ENCODE measurements around the gene TXNDC2.
"Not testable (repeated sequence)": the region's sequence is repeated elsewhere in the genome, so short reads cannot be mapped to it uniquely, and the experiment has no call there.

TXNDC2 gene

DNA sequence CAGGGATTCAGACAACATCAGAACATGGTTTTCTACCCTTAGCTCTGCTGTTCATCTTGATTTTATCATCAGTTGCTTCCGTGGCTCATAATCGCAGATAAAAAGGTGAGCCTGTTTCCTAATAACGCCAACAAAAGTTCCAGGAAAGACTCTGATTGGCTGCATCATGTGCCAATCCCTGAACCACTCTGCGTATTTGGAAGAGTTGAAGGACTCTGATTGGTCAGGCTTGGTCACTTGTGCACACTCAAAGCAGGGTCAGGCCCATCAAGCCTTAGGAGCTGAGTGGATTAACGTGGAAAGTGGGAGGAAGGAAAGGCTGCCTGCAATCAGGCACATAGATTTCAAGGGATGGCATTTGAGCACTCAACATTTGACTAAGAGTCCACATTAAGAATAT lies 11.4 kb downstream of the TXNDC2 start:
- Histone ChIP-seq H3K4me1 (ENCODE audit: control insufficient read depth, insufficient read depth, low read length) (no peaks in the 10 kb centered on the region), H3K9me3 (ENCODE audit: control insufficient read depth, low read length) (no peaks in the 10 kb centered on the region), H3K4me3 (ENCODE audit: low read length) (no peak overlapping the region), H3K9ac (ENCODE audit: low read length) (no peak overlapping the region), H3K36me3 (ENCODE audit: control insufficient read depth, insufficient read depth, low read length) (no peaks in the 10 kb centered on the region), H3K27me3 (ENCODE audit: control insufficient read depth, insufficient read depth, low read length) (no peaks in the 10 kb centered on the region)

DNA sequence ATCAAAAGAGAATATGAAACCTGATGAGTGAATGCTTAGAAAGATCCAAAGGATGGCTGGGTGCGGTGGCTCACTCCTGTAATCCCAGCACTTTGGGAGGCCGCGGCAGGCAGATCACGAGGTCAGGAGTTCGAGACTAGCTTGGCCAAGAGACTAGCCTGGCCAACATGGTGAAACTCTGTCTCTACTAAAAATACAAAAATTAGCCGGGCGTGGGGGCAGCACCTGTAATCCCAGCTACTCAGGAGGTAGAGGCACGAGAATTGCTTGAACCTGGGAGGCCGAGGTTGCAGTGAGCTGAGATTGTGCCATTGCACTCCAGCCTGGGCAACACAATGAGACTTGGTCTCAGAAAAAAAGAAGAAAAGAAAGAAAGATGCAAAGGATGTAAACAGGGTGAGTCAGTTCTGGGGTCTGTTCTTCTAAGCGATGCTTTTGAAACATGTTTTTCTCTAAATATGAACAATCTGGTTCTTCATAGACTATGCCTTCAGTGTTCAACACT lies 12.1 kb downstream of the TXNDC2 start:
- H3K27me3 ChIP-seq (ENCODE audit: control insufficient read depth, insufficient read depth, low read length); H3K4me3 ChIP-seq (ENCODE audit: low read length); H3K4me1 ChIP-seq (ENCODE audit: control insufficient read depth, insufficient read depth, low read length); H3K9ac ChIP-seq (ENCODE audit: low read length); H3K36me3 ChIP-seq (ENCODE audit: control insufficient read depth, insufficient read depth, low read length); H3K9me3 ChIP-seq (ENCODE audit: control insufficient read depth, low read length): not testable (repeated sequence)

DNA sequence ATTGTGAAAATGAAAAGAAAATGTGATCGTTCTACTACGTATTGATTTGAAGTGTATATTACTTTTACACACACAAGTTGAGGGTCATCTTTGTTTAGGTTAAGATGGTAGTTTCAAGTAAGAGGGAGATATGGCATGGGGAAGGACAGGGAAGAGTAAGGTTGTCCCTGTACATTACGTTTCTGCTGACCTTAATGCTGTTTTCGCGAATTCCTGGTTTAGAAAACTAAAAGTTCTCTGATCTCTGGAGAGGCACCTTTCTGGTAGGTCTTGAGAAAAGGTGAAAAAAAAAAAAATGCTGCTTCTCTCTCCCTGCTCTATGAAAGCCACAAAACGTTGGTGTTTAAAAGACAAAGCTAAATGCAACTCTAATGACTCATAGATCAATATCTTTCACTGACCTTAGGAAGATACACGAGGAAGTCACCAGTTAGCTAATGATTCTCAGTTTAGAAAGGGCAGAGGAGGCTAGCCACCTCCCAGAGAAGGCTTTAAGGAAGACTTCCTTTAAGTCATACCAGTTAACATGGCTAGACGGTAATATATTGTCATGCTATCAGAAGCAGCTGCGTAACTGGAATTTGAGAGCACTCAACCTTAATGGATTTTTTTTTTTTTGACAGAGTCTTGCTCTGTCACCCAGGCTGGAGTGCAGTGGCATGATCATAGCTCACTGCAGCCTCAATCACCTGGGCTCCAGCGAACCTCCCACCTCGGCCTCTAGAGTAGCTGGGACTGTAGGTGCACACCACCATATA lies 13.2 kb downstream of the TXNDC2 start:
- no peaks in the 10 kb centered on the region for H3K27me3 ChIP-seq (ENCODE audit: control insufficient read depth, insufficient read depth, low read length)
- H3K36me3 ChIP-seq (ENCODE audit: control insufficient read depth, insufficient read depth, low read length) = no peaks in the 10 kb centered on the region

DNA sequence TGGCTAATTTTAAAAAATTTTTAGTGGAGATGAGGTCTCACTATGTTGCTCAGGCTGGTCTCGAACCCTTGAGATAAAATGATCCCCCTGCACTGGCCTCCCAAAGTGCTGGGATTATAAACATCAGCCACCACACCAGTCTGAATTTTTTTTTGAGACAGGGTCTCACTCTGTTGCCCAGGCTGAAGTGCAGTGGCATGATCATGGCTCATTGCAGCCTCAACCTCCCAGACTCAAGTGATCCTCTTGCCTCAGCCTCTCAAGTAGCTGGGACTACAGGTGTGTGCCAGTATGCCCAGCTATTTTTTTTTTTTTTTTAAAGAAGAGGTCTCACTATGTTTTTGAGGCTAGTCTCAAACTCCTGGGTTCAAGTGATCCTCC lies 13.8 kb downstream of the TXNDC2 start:
- H3K4me3 ChIP-seq (ENCODE audit: low read length); H3K27me3 ChIP-seq (ENCODE audit: control insufficient read depth, insufficient read depth, low read length); H3K4me1 ChIP-seq (ENCODE audit: control insufficient read depth, insufficient read depth, low read length); H3K36me3 ChIP-seq (ENCODE audit: control insufficient read depth, insufficient read depth, low read length); H3K9ac ChIP-seq (ENCODE audit: low read length); H3K9me3 ChIP-seq (ENCODE audit: control insufficient read depth, low read length): not testable (repeated sequence)

More for the DNA sequence above, 13.2 kb downstream of the TXNDC2 start:
- Histone ChIP-seq H3K9me3 (ENCODE audit: control insufficient read depth, low read length) (no peaks in the 10 kb centered on the region), H3K4me3 (ENCODE audit: low read length) (no peak overlapping the region), H3K9ac (ENCODE audit: low read length) (no peak overlapping the region), H3K4me1 (ENCODE audit: control insufficient read depth, insufficient read depth, low read length) (no peaks in the 10 kb centered on the region)

DNA sequence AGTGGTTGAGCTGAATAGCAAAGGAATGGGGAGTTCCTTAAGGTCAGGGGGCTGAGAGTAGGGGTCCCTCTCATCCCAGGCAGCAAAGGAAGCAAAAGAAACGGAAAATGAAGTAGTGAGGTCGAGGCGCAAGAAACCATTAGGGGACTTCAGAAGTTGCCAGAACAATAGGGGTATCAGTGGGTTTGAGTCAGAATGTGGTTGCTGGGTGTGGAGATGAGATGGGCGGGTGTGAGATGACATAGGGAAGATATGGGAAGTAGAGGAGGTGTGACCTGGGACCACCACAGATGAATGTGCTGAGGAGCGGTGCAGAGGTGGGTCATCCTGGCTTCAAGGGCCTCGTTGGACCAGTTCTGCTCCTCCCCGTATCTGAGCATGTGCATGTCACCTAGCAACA lies 14.9 kb downstream of the TXNDC2 start:
- Histone ChIP-seq H3K4me3 (ENCODE audit: low read length) (no peak overlapping the region), H3K4me1 (ENCODE audit: control insufficient read depth, insufficient read depth, low read length) (no peaks in the 10 kb centered on the region), H3K9me3 (ENCODE audit: control insufficient read depth, low read length) (no peaks in the 10 kb centered on the region), H3K36me3 (ENCODE audit: control insufficient read depth, insufficient read depth, low read length) (no peaks in the 10 kb centered on the region), H3K27me3 (ENCODE audit: control insufficient read depth, insufficient read depth, low read length) (no peaks in the 10 kb centered on the region), H3K9ac (ENCODE audit: low read length) (no peak overlapping the region)

DNA sequence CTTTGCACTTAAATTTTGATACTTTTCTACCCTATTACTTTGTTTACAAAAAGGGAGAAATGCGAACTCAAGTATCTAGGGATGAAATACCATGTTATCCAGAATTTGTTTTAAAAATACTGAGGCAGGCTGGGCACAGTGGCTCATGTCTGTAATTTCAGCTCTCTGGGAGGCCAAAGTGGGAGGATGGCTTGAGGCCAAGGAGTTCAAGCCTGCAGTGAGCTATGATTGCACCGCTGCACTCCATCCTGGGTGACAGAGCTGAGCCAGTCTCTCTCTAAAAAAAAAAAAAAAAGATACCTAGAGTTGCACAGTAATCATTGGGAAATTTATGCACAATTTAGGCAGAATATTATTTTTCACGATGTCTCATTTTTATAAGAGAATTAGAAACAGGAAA lies 15.6 kb downstream of the TXNDC2 start:
- Histone ChIP-seq H3K9me3 (ENCODE audit: control insufficient read depth, low read length) (no peaks in the 10 kb centered on the region), H3K4me3 (ENCODE audit: low read length) (no peak overlapping the region), H3K9ac (ENCODE audit: low read length) (no peak overlapping the region), H3K27me3 (ENCODE audit: control insufficient read depth, insufficient read depth, low read length) (no peaks in the 10 kb centered on the region), H3K4me1 (ENCODE audit: control insufficient read depth, insufficient read depth, low read length) (no peaks in the 10 kb centered on the region), H3K36me3 (ENCODE audit: control insufficient read depth, insufficient read depth, low read length) (no peaks in the 10 kb centered on the region)

DNA sequence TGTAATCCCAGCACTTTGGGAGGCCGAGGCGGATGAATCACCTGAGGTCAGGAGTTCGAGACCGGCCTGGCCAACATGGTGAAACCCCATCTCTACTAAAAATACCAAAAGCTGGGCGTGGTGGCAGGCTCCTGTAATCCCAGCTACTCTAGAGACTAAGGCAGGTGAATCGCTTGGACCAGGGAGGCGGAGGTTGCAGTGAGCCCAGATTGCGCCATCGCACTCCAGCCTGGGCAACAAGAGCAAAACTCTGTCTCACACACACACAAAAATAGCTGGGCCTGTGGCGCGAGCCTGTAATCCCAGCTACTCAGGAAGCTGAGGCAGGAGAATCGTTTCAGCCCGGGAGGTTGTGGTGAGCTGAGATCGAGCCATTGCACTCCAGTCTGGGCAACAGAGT lies 16.5 kb downstream of the TXNDC2 start:
- not testable (repeated sequence) for H3K4me3 ChIP-seq (ENCODE audit: low read length); H3K36me3 ChIP-seq (ENCODE audit: control insufficient read depth, insufficient read depth, low read length); H3K9me3 ChIP-seq (ENCODE audit: control insufficient read depth, low read length); H3K27me3 ChIP-seq (ENCODE audit: control insufficient read depth, insufficient read depth, low read length); H3K4me1 ChIP-seq (ENCODE audit: control insufficient read depth, insufficient read depth, low read length); H3K9ac ChIP-seq (ENCODE audit: low read length)

DNA sequence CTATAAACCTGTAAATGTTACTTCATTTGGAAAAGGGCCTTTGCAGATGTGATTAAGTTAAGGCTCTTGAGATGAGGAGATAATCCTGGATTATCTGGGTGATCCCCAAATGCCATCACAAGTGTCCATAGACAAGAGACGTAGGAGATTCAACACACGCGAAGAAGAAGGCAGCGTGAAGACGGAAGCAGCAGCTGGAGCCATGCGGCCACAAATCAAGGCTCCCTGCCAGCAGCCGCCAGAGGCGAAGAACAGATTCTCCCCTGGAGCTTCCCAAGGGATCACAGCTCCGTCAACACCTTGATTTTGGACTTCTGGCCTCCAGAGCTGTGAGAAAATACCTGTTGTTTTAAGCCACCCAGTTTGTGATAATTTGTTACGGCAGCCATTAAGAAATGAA lies 17.1 kb downstream of the TXNDC2 start:
- Histone ChIP-seq H3K36me3 (ENCODE audit: control insufficient read depth, insufficient read depth, low read length) (no peaks in the 10 kb centered on the region), H3K4me3 (ENCODE audit: low read length) (no peak overlapping the region), H3K9ac (ENCODE audit: low read length) (no peak overlapping the region), H3K27me3 (ENCODE audit: control insufficient read depth, insufficient read depth, low read length) (no peaks in the 10 kb centered on the region), H3K4me1 (ENCODE audit: control insufficient read depth, insufficient read depth, low read length) (no peaks in the 10 kb centered on the region), H3K9me3 (ENCODE audit: control insufficient read depth, low read length) (no peaks in the 10 kb centered on the region)

DNA sequence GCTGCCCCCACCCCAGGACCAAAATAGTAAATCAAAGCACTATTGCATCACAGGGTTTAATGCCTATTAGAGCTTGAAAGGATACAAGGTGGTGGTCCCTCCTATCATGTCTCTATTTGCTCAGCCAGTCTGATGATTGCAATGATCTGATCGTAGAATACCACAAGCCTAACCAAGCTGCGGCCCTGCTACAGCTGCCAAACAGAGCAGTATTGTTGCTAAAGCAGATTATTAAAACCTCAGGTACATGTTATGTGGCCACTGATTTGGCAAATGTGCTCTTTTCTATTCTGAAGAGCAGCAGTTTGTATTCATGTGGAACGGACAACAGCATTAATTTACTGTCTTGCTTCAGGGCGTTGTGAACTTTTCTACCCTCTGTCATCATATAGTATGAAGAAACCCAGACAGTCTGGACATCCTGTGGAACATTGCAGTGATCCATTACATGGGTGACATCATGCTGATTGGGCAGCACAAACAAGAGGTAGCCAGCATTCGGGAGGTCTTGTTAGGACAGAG lies 19.7 kb downstream of the TXNDC2 start:
- no peak overlapping the region for H3K9ac ChIP-seq (ENCODE audit: low read length)
- H3K4me3 ChIP-seq (ENCODE audit: low read length) = no peak overlapping the region
- no peaks in the 10 kb centered on the region for H3K36me3 ChIP-seq (ENCODE audit: control insufficient read depth, insufficient read depth, low read length)
- no peaks in the 10 kb centered on the region for H3K9me3 ChIP-seq (ENCODE audit: control insufficient read depth, low read length)
- H3K4me1 ChIP-seq (ENCODE audit: control insufficient read depth, insufficient read depth, low read length) = no peaks in the 10 kb centered on the region
- H3K27me3 ChIP-seq (ENCODE audit: control insufficient read depth, insufficient read depth, low read length) = no peaks in the 10 kb centered on the region

DNA sequence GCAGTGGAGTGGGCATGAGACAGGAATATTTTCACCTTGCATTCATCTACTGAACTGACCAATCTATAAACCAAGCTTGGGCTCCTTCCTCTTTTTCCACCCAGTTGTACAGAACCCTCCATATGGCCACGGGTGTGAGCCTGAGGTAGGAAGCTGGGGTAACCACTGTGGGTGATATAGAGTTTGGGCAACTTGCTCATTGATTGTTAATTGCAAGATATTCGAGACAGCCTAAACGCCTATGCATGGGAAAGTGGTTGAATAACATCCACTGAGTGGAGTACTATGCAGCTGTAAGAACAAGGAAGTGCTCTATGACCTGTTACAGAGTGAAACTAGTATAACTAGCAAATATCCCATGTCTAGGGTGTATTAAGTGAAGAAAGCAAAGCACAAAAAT lies 20.7 kb downstream of the TXNDC2 start:
- Histone ChIP-seq H3K4me1 (ENCODE audit: control insufficient read depth, insufficient read depth, low read length) (no peaks in the 10 kb centered on the region), H3K27me3 (ENCODE audit: control insufficient read depth, insufficient read depth, low read length) (no peaks in the 10 kb centered on the region), H3K36me3 (ENCODE audit: control insufficient read depth, insufficient read depth, low read length) (no peaks in the 10 kb centered on the region), H3K9me3 (ENCODE audit: control insufficient read depth, low read length) (no peaks in the 10 kb centered on the region), H3K9ac (ENCODE audit: low read length) (no peak overlapping the region), H3K4me3 (ENCODE audit: low read length) (no peak overlapping the region)

DNA sequence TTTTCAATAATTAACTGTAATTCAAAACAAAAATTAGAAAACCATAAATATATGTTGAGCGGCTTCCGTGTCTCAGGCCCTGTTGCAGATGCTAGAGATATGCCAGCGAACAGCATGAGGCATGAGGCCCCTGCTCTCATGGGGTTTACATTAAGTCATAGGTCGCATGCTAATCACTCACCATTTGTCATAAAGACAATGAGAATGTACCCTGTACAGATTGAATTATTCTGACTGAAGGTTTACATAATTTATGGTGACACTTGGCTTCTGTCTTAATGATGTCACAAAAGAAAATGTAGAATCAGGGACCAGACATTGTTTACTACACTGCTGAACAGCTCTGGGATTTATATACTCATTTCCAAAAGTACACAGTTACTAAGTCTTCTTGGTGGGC lies 22.1 kb downstream of the TXNDC2 start:
- no peak overlapping the region for H3K4me3 ChIP-seq (ENCODE audit: low read length)
- H3K36me3 ChIP-seq (ENCODE audit: control insufficient read depth, insufficient read depth, low read length) = no peaks in the 10 kb centered on the region
- H3K27me3 ChIP-seq (ENCODE audit: control insufficient read depth, insufficient read depth, low read length) = no peaks in the 10 kb centered on the region
- H3K9ac ChIP-seq (ENCODE audit: low read length) = no peak overlapping the region
- H3K4me1 ChIP-seq (ENCODE audit: control insufficient read depth, insufficient read depth, low read length) = no peaks in the 10 kb centered on the region
- H3K9me3 ChIP-seq (ENCODE audit: control insufficient read depth, low read length) = no peaks in the 10 kb centered on the region

DNA sequence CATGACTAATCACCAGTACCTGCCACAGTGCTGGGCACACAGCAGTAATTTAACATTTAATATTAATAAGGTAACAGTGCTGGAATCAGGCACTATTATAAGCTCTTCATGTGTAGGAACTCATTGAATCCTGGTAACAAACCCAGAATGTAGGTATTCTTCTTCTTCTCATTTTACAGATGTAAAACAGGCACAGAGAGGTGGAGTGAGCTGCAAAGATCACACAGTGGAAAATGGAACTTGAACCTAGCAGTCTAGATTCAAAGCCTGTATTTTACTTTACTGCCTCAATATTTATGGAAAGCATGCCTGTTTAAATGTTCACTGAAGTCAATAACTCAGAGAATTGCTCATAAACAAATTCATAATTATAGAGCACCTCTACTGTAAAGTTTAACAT lies 24.3 kb downstream of the TXNDC2 start:
- Histone ChIP-seq H3K36me3 (ENCODE audit: control insufficient read depth, insufficient read depth, low read length) (no peaks in the 10 kb centered on the region), H3K4me3 (ENCODE audit: low read length) (no peak overlapping the region), H3K9ac (ENCODE audit: low read length) (no peak overlapping the region), H3K27me3 (ENCODE audit: control insufficient read depth, insufficient read depth, low read length) (no peaks in the 10 kb centered on the region), H3K9me3 (ENCODE audit: control insufficient read depth, low read length) (no peaks in the 10 kb centered on the region), H3K4me1 (ENCODE audit: control insufficient read depth, insufficient read depth, low read length) (no peaks in the 10 kb centered on the region)

DNA sequence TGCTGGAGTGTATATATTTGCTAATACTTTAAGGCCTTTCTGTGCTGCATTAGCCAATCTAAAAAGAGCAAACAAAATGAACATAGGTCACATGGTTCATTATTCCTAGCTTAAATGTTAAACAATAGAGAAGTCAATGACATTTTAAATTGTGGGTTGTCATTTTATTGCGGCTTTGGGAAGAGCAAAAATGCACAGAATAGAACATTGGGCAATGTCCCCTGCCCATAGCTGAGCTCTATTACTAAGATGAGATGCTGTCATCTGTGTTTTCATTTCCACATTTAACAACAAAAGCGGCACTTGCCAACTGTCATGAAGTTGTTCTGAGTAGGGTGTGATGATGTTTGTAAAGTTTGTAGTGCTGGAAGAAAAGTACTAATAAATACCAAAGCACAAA lies 24.9 kb downstream of the TXNDC2 start:
- H3K4me3 ChIP-seq (ENCODE audit: low read length) = no peak overlapping the region
- no peaks in the 10 kb centered on the region for H3K27me3 ChIP-seq (ENCODE audit: control insufficient read depth, insufficient read depth, low read length)
- no peaks in the 10 kb centered on the region for H3K4me1 ChIP-seq (ENCODE audit: control insufficient read depth, insufficient read depth, low read length)
- no peak overlapping the region for H3K9ac ChIP-seq (ENCODE audit: low read length)
- no peaks in the 10 kb centered on the region for H3K36me3 ChIP-seq (ENCODE audit: control insufficient read depth, insufficient read depth, low read length)
- H3K9me3 ChIP-seq (ENCODE audit: control insufficient read depth, low read length) = no peaks in the 10 kb centered on the region

Measured in mucosa of stomach (tissue), 1 donor.